Measurements from ENCODE around the gene ST7. TPM values are rescaled to one million over a fixed set of nuclear protein-coding genes. Genes with fewer than 3 reads are reported as not detected.
"Not testable (repeated sequence)": the region's sequence is repeated elsewhere in the genome, so short reads cannot be mapped to it uniquely, and the experiment has no call there.

ST7 gene
- total and polyA plus RNA-seq, 2 donors (not counting 3 experiments of a cell fraction or from before 2014, with no cell fraction given), result 18.6 to 24.9 TPM

- Histone ChIP-seq H3K36me3 (ENCODE audit: control insufficient read depth in 2 of 2, extremely low read depth in 1 of 2, insufficient read depth in 2 of 2, low read length in 2 of 2) (no peaks in the 10 kb centered on the region), H3K4me1 (ENCODE audit: control insufficient read depth, extremely low read depth, insufficient read depth, low read length) (no peaks in the 10 kb centered on the region), H3K27ac (ENCODE audit: insufficient read depth, low read depth, low read length) (no peak overlapping the region), H3K9me3 (replicated peaks; ENCODE audit: control insufficient read depth, insufficient read depth, low read length) (no peaks in the 10 kb centered on the region), H3K79me2 (ENCODE audit: control insufficient read depth, insufficient read depth, low read length) (no peaks in the 10 kb centered on the region), H3K27me3 (ENCODE audit: control insufficient read depth in 2 of 2, insufficient read depth in 2 of 2, low read length in 2 of 2) (peaks cover 0 to 5% of the 10 kb centered on the region in 2 experiments), H3K9ac (replicated peaks; ENCODE audit: extremely low read depth, insufficient read depth, low read length) (no peak overlapping the region), H3K4me3 (replicated peaks in 1 of 3; ENCODE audit: insufficient read depth in 1 of 3, low read depth in 1 of 3, low read length in 3 of 3) (no peak overlapping the region), H4K20me1 (replicated peaks; ENCODE audit: control insufficient read depth, extremely low read depth, insufficient read depth, low read length) (no peaks in the 10 kb centered on the region), H2AFZ (ENCODE audit: low read depth, low read length) (no peak overlapping the region), H3K9me1 (replicated peaks; ENCODE audit: control insufficient read depth, extremely low read depth, insufficient read depth, low read length) (no peaks in the 10 kb centered on the region), H3K4me2 (ENCODE audit: insufficient read depth, low read length) (no peak overlapping the region)
- intact Hi-C loops (cut with micrococcal nuclease) (no loop called here), dilution Hi-C loops (cut with MboI; ENCODE audit: extremely low pct_ligation_motif_present, low sequenced_read_pairs) (no loop called here)
- TF ChIP-seq POLR2A (IDR thresholded peaks at IDR 0.05; ENCODE audit: low read depth, low read length) (no peak), JUN (IDR thresholded peaks at IDR 0.05; ENCODE audit: borderline replicate concordance, insufficient read depth, insufficient read length, low read depth) (no peak), MAX (IDR thresholded peaks at IDR 0.05; ENCODE audit: insufficient read depth, insufficient read length) (no peak), FOS (IDR thresholded peaks at IDR 0.05; ENCODE audit: borderline replicate concordance, insufficient read depth, low read length) (no peak), POLR2AphosphoS5 (IDR thresholded peaks at IDR 0.05; ENCODE audit: insufficient read depth, low read depth, low read length) (no peak), EZH2 (IDR thresholded peaks at IDR 0.05; ENCODE audit: borderline replicate concordance, low read depth, low read length, severe bottlenecking) (no peak), MYC (IDR thresholded peaks at IDR 0.05; ENCODE audit: low read depth, low read length) (no peak), CTCF (IDR thresholded peaks at IDR 0.05; ENCODE audit: extremely low read depth in 1 of 2, insufficient read depth in 1 of 2, low read depth in 1 of 2, low read length in 2 of 2) (no peak), GATA2 (IDR thresholded peaks at IDR 0.05; ENCODE audit: insufficient read depth, insufficient read length, low read depth, low read length) (no peak)
- DNase-seq (ENCODE audit: low read depth, low spot score), result no peak
- BruUV-seq (replicated peaks), result no TSS peak
- no peak for FAIRE-seq
- ChIA-PET CTCF (interaction anchor here (1.3 kb wide), 1 partner anchor 31 kb away, joined by 5 read pairs; no protein-coding TSS in a partner anchor), POLR2A (no interaction called here)
Observed at GRCh38 chr7:117243390-117243789, 290.1 kb downstream of the ST7 start.

- FAIRE-seq; H3K4me1 ChIP-seq (ENCODE audit: control insufficient read depth, extremely low read depth, insufficient read depth, low read length); DNase-seq (ENCODE audit: low read depth, low spot score); CTCF ChIA-PET; BruUV-seq (replicated peaks); H3K79me2 ChIP-seq (ENCODE audit: control insufficient read depth, insufficient read depth, low read length); H4K20me1 ChIP-seq (replicated peaks; ENCODE audit: control insufficient read depth, extremely low read depth, insufficient read depth, low read length); intact Hi-C loops (cut with micrococcal nuclease); H2AFZ ChIP-seq (ENCODE audit: low read depth, low read length); H3K36me3 ChIP-seq (ENCODE audit: control insufficient read depth in 2 of 2, extremely low read depth in 1 of 2, insufficient read depth in 2 of 2, low read length in 2 of 2); H3K9ac ChIP-seq (replicated peaks; ENCODE audit: extremely low read depth, insufficient read depth, low read length); H3K4me3 ChIP-seq (replicated peaks in 1 of 3; ENCODE audit: insufficient read depth in 1 of 3, low read depth in 1 of 3, low read length in 3 of 3); POLR2A ChIA-PET; H3K9me3 ChIP-seq (replicated peaks; ENCODE audit: control insufficient read depth, insufficient read depth, low read length); dilution Hi-C loops (cut with MboI; ENCODE audit: extremely low pct_ligation_motif_present, low sequenced_read_pairs); H3K27me3 ChIP-seq (ENCODE audit: control insufficient read depth in 2 of 2, insufficient read depth in 2 of 2, low read length in 2 of 2); H3K4me2 ChIP-seq (ENCODE audit: insufficient read depth, low read length); H3K27ac ChIP-seq (ENCODE audit: insufficient read depth, low read depth, low read length); H3K9me1 ChIP-seq (replicated peaks; ENCODE audit: control insufficient read depth, extremely low read depth, insufficient read depth, low read length): not testable (repeated sequence)
Observed at GRCh38 chr7:117245703-117246102, 292.4 kb downstream of the ST7 start.

Data from endothelial cell of umbilical vein (primary cell).